ENCODE data around the gene NEK11. TPM values are rescaled to one million over a fixed set of nuclear protein-coding genes. Genes with fewer than 3 reads are reported as not detected.

Gene NEK11
- polyA plus RNA-seq, 1 of the 3 experiments (the other 2 are of a cell fraction) = 4.7 TPM

Small RNAs within 50 kb of the gene (small RNA-seq; reads per million reads assigned to genes)
- gene RNU6-726P = 0 reads per million in 7 experiments

Other genes with a start within 250 kb of the NEK11 start
- gene ATP2C1, start 132.8 kb upstream of the NEK11 start, polyA plus RNA-seq (2012; rRNA removed) = 35.6 and 48.1 TPM in 2 replicates
- 3.5 and 4.4 TPM in 2 replicates for gene ASTE1, start 52 bp upstream of the NEK11 start, polyA plus RNA-seq (2012; rRNA removed)

Measured in SK-N-SH (cell line).